HL-60 (cell line): ENCODE results near the gene KSR1.

ENCODE experiments used
- GABPA ChIP-seq: IDR thresholded peaks from 2 replicates; pipeline ENCODE4 v1.6.1; 2012; ENCODE audit warnings: low read depth
- POLR2AphosphoS5 ChIP-seq: IDR thresholded peaks from 2 replicates; pipeline ENCODE4 v1.6.1; 2012; ENCODE audit warnings: low read depth
- TF ChIP-seq, protein P1 (sequence below): IDR thresholded peaks from one replicate; pipeline ENCODE4 v1.5.1; 2011; ENCODE audit warnings: low read length, control low read depth, inconsistent platforms; ENCODE audit not compliant: insufficient read depth
- TF ChIP-seq, protein P2 (sequence below): IDR thresholded peaks from 2 replicates; pipeline ENCODE4 v1.6.1; 2012; ENCODE audit warnings: low read depth; ENCODE audit not compliant: insufficient replicate concordance

DNA sequence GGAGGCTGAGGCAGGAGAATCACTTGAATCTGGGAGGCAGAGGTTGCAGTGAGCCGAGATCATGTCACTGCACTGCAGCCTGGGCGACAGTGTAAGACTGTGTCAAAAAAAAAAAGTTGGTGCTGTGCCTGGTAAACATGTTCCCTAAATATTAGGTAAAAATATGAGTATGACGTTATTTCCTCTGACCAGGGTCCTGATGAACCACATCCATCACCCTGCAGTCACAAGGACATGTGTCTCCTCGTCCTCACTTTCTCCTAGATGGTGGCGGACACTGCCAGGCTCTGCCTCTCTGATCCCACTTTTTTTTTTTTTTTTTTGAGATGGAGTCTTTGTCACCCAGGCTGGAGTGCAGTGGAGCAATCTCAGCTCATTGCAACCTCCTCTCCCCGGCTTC, 203.4 kb downstream of the KSR1 start:
- no peak for TF ChIP-seq POLR2AphosphoS5
- TF ChIP-seq, protein P1, sequence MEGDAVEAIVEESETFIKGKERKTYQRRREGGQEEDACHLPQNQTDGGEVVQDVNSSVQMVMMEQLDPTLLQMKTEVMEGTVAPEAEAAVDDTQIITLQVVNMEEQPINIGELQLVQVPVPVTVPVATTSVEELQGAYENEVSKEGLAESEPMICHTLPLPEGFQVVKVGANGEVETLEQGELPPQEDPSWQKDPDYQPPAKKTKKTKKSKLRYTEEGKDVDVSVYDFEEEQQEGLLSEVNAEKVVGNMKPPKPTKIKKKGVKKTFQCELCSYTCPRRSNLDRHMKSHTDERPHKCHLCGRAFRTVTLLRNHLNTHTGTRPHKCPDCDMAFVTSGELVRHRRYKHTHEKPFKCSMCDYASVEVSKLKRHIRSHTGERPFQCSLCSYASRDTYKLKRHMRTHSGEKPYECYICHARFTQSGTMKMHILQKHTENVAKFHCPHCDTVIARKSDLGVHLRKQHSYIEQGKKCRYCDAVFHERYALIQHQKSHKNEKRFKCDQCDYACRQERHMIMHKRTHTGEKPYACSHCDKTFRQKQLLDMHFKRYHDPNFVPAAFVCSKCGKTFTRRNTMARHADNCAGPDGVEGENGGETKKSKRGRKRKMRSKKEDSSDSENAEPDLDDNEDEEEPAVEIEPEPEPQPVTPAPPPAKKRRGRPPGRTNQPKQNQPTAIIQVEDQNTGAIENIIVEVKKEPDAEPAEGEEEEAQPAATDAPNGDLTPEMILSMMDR: no peak
- no peak for TF ChIP-seq GABPA
- TF ChIP-seq, protein P2, sequence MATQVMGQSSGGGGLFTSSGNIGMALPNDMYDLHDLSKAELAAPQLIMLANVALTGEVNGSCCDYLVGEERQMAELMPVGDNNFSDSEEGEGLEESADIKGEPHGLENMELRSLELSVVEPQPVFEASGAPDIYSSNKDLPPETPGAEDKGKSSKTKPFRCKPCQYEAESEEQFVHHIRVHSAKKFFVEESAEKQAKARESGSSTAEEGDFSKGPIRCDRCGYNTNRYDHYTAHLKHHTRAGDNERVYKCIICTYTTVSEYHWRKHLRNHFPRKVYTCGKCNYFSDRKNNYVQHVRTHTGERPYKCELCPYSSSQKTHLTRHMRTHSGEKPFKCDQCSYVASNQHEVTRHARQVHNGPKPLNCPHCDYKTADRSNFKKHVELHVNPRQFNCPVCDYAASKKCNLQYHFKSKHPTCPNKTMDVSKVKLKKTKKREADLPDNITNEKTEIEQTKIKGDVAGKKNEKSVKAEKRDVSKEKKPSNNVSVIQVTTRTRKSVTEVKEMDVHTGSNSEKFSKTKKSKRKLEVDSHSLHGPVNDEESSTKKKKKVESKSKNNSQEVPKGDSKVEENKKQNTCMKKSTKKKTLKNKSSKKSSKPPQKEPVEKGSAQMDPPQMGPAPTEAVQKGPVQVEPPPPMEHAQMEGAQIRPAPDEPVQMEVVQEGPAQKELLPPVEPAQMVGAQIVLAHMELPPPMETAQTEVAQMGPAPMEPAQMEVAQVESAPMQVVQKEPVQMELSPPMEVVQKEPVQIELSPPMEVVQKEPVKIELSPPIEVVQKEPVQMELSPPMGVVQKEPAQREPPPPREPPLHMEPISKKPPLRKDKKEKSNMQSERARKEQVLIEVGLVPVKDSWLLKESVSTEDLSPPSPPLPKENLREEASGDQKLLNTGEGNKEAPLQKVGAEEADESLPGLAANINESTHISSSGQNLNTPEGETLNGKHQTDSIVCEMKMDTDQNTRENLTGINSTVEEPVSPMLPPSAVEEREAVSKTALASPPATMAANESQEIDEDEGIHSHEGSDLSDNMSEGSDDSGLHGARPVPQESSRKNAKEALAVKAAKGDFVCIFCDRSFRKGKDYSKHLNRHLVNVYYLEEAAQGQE: peak; percentile 74
